ENCODE data around the gene ZNF277. TPM values are rescaled to one million over a fixed set of nuclear protein-coding genes. Genes with fewer than 3 reads are reported as not detected.
"Not testable (repeated sequence)": the region's sequence is repeated elsewhere in the genome, so short reads cannot be mapped to it uniquely, and the experiment has no call there.

ZNF277 gene
- total RNA-seq, 2 donors from 2014 or later, result 22.7 to 30.4 TPM

DNA sequence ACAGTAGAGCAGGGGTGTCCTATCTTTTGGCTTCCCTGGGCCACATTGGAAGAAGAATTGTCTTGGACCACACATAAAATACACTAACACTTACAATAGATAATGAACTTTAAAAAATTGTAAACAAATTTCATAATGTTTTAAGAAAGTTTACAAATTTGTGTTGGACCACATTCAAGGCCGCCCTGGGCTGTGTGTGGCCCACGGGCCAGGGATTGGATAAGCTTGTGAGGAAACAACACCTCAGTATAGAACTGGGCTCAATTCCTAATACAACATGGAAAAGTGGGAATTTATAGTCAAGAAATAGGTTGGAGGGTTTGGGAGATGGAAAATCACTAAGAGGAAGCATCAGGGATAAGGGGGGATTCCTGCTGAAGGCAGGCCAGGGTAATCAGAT lies 17.7 kb downstream of the ZNF277 start:
- H3K27ac Mint-ChIP-seq, result no peak overlapping the region

DNA sequence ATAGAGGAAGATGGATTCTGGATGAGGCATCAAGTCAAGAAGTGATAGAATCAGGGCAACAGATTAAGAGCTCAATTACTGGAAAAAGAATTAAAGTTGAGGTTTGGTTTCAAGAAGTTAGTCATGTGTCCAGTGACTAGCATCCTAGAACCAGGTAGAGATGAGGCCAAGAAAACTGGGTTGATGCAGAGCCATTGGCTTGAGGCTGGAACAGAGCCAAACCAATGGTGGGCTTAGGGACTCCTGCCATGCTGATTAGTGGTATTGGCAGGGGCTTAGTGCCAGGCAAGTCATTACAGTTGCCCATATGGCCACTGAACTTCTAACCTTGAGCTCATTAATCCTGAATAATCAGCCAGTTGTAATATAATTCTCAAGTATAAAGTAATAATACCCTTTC lies 18.5 kb downstream of the ZNF277 start:
- Mint-ChIP-seq H3K27ac (no peak overlapping the region), H3K9me3 (peaks cover 0 to 10% of the 10 kb centered on the region in 2 donors), H3K36me3 (peaks cover 6 to 13% of the 10 kb centered on the region in 2 donors)
- ATAC-seq, result no peak
- DNase-seq (ENCODE audit: low spot score in 2 of 2), result no peak

More for the DNA sequence above, 17.7 kb downstream of the ZNF277 start:
- ATAC-seq (no peak), DNase-seq (ENCODE audit: low spot score in 2 of 2) (no peak)
- Mint-ChIP-seq H3K9me3 (peaks cover 0 to 10% of the 10 kb centered on the region in 2 donors), H3K36me3 (peaks cover 6 to 13% of the 10 kb centered on the region in 2 donors)

DNA sequence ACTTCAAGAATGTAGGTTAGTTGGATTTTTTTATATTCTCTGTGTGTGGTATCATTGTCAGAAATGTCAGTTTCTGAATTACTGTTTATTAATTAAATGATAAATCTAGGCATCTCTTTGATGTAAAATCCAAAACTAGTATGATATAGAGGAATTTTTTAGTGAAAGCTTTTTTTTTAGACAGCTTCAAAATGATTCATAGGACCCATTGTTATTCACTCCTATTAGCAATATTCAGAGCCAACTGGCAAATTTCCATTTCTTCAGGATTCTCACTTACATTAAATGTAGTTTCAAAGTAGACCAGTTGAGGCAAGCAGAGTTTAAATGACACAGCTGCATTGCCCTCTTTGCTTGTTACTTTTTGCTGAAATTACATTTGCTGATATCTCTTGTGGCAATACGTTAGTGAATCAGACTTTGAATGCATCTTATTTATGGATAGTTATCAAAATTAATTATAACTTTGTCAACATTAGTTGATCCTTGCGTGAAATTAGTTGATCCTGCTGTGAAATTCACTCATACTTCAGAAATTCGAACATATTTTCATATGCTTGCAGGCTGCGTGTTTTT lies 20.3 kb downstream of the ZNF277 start:
- H3K36me3 Mint-ChIP-seq, result peaks cover 0 to 8% of the 10 kb centered on the region in 2 donors
- ATAC-seq, result no peak
- H3K27ac Mint-ChIP-seq, result no peak overlapping the region
- no peak for DNase-seq (ENCODE audit: low spot score in 2 of 2)
- H3K9me3 Mint-ChIP-seq, result peaks cover 0 to 10% of the 10 kb centered on the region in 2 donors

DNA sequence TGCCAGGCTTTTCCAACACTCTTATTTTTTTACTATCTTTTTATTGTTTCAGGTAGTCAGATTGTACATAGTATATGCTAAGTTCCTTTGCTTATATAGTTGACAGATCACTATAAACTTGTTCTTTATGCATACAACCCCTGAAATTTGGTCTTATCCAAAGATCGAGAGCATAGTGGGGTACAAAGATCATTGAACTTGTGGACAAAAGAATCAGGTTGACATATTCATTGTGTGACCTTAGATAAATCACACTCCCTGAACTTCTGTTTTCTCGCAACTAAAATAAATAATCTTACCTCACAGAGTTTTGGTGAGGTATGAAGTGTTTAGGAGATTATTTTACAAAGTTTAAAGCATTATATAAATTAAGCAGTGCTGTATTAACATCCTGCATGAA lies 22.1 kb downstream of the ZNF277 start:
- ATAC-seq (no peak), DNase-seq (ENCODE audit: low spot score in 2 of 2) (no peak)
- H3K27ac Mint-ChIP-seq, result no peak overlapping the region
- H3K9me3 Mint-ChIP-seq, result peaks cover 5 to 10% of the 10 kb centered on the region in 2 donors
- peaks cover 7 to 11% of the 10 kb centered on the region in 2 donors for H3K36me3 Mint-ChIP-seq

DNA sequence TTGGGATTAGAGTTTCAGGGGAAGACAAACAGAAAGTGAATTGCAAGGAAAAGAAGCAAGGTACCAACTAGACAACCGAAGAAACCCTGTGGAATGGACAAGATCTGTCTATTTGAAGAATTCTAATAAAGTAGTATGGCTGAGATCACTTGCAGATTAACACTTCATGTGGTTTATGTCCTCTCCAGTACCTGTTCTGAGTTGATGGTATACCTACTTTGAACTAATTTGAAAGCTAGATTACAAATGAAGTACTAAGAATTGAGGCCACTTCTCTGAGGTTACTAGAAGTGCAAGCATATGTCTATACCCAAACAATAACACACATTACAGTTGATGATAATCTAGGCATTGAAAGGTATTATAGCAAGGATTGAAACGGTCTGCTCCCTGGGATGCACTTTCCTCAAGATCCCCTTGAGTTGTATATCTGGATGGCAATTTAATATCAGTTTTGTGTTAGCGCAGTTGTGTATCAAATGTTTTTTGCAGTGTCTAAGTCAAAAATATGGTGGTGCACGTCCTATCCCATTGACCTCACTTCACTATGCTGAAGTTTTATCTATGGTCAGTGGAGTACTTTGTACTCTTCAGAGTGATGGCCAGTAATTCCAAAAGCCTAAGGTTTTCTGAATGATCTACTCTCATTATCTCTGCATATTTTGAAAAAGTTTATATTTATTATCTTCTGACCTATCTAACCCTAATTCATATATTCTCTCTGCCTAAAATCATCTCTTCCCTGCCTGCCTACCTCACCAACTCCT lies 25.9 kb downstream of the ZNF277 start:
- no peak for ATAC-seq
- H3K36me3 Mint-ChIP-seq, result peaks cover 15 to 21% of the 10 kb centered on the region in 2 donors
- H3K27ac Mint-ChIP-seq, result no peak overlapping the region
- H3K9me3 Mint-ChIP-seq, result peaks cover 4 to 5% of the 10 kb centered on the region in 2 donors
- DNase-seq (ENCODE audit: low spot score in 2 of 2), result no peak

DNA sequence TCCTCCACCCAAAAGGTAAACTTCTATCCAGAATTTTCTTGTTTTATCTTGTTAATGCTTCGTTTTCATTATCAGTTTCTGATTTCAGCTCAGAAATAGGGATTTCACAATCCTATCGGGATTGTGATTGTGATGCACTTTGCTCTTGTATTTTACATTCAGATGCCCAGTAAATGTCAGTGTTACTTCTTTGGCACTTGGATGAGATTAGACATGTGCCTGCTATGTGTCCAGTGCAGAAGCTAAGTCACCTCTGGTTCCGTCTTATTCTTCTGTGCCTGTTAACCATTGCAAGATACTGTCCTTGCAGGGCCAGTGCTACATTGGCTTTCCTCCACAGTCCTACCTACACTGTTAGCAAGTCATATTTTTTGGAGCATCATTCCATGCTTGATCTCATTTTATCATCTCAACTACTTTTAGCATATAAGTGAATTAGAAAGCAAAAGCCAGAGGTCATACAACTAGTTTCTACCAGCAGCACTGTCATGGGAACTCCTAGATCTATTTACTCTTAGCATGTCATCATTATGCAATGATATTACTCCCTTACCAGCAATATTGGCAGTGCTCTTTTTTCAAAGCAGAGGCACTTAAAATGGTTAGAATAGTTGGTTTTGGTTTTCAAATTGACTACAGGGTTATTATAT lies 26.7 kb downstream of the ZNF277 start:
- Mint-ChIP-seq H3K27ac (no peak overlapping the region), H3K9me3 (peaks cover under 1 to 5% of the 10 kb centered on the region in 2 donors), H3K36me3 (peaks cover 18 to 28% of the 10 kb centered on the region in 2 donors)
- DNase-seq (ENCODE audit: low spot score in 2 of 2), result no peak
- ATAC-seq, result no peak

DNA sequence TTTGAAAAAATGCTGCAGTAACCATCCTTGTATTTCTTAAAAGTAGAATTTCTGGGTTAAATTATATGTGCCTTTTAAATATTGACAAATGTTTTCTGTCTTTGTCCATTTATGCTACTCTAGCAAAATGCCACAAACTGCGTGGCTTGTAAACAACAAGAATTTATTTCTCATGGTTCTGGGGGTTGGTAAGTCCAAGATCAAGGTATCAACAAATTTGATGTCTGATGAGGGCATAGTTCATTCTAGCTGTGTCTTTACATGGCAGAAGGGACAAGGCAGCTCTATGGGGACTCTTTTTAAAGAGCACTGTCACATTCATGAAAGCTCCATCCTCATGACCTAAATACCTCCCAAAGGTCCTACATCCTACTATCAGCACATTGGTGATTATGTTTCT lies 27.7 kb downstream of the ZNF277 start:
- Mint-ChIP-seq H3K36me3 (peaks cover 18 to 32% of the 10 kb centered on the region in 2 donors), H3K27ac (no peak overlapping the region), H3K9me3 (peaks cover 0 to 6% of the 10 kb centered on the region in 2 donors)
- DNase-seq (ENCODE audit: low spot score in 2 of 2), result no peak
- ATAC-seq, result no peak

DNA sequence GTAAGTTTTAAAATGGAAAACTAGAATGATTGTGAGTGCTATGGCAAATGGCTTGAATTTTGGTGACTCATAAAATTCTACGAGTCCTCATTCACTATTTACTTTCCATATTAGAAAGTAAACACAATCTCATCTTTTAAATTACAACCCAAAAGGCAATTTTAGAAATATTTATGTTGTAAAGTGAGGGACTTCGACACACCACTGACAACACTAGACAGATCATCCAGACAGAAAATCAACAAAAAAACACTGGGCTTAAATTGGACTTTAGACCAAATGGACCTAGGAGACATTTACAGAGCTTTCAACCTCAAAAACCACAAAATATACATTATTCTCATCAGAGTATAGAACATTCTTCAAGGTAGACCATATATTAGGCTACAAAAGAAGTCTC lies 30.1 kb downstream of the ZNF277 start:
- H3K27ac Mint-ChIP-seq, result no peak overlapping the region
- ATAC-seq, result no peak
- H3K36me3 Mint-ChIP-seq, result peaks cover 18 to 47% of the 10 kb centered on the region in 2 donors
- peaks cover 3 to 15% of the 10 kb centered on the region in 2 donors for H3K9me3 Mint-ChIP-seq
- no peak for DNase-seq (ENCODE audit: low spot score in 2 of 2)

DNA sequence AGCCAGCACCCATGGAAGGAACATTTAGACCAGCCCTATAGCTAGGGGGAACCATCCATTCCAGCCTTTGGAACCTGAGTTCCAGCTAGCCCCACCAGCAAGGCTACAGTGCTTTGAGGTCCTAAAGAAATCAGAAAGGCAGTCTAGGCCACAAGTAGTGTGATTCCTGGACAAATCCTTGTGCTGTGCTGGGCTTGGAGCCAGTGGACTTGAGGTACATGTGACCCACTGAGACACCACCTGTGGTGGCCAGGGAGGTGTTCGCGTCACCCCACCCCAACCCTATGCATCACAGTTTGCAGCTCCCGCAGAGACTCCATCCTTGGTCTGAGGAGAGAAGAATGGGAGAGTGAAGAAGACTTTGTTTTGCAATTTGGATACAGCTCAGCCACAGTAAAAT lies 31.8 kb downstream of the ZNF277 start:
- Mint-ChIP-seq H3K9me3 (peaks cover 3 to 11% of the 10 kb centered on the region in 2 donors), H3K36me3 (peaks cover 14 to 42% of the 10 kb centered on the region in 2 donors), H3K27ac (no peak overlapping the region)

DNA sequence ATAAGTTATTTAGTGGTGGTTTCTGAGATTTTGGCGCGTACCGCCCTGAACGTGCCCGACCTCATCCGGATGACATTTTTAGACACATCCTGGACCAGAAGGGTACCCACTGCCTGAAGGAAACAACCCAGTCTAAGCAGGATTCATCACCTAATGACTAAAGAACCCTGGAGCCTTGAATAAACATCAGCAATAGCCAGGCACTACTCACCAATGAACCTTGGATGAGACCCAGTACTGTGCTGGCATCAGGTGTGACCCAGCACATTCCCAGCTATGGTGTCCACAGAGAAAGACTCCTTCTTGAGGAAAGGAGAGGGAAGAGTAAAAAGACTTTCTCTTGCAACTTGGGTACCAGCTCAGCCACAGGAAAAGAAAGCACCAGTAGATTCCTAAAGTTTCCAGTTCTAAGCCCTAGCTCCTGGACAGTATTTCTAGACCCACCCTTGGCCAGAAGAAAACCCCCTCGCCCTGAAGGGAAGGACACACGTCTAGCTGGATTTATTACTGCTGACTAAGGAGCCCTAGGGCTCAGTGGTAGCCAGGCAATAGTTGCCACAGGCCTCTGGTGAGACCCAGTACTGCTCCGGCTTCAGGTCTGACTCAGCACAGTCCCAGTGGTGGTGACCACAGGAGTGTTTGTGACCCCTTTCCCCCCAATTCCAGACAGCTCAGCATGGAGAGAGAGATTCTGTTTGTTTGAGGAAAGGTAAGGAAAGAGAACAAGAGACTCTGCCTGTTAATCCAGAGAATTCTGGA lies 32.5 kb downstream of the ZNF277 start:
- no peak overlapping the region for H3K27ac Mint-ChIP-seq
- ATAC-seq, result no peak
- peaks cover 3 to 10% of the 10 kb centered on the region in 2 donors for H3K9me3 Mint-ChIP-seq
- H3K36me3 Mint-ChIP-seq, result peaks cover 14 to 38% of the 10 kb centered on the region in 2 donors
- no peak for DNase-seq (ENCODE audit: low spot score in 2 of 2)

More for the DNA sequence above, 31.8 kb downstream of the ZNF277 start:
- no peak for DNase-seq (ENCODE audit: low spot score in 2 of 2)
- ATAC-seq, result no peak

DNA sequence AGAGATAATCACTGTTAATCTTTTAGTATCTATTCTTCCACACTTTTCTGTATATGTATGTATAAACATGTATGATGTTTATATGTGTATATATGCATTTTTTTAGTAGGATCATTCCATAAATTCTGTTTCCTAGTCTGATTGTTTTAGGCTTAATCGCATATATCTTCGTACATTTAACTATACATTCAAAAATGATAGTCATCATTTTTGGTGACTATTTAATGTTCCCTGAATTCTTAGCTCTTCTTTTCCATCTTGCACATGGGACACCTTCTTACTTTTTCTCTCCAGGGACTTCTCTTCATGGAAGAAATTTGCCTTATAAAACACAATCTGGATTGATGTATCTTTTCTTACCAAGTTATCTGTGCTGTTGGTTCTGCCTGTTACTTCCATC lies 42.1 kb downstream of the ZNF277 start:
- Mint-ChIP-seq H3K36me3 (no peaks in the 10 kb centered on the region), H3K9me3 (peaks cover 0 to 7% of the 10 kb centered on the region in 2 donors), H3K27ac (no peak overlapping the region)
- no peak for ATAC-seq
- DNase-seq (ENCODE audit: low spot score in 2 of 2), result no peak

DNA sequence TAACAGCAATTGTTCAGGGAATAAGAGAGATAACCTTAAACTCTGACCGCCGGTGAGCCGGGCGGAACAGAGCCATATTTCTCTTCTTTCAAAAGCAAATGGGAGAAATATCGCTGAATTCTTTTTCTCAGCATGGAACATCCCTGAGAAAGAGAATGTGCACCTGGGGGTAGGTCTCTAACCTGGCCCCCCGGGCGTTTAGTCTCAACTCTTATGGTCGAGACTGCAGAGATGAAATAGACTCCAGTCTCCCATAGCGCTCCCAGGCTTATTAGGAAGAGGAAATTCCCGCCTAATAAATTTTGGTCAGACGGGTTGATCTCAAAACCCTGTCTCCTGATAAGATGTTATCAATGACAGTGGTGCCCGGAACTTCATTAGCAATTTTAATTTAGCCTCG lies 43.5 kb downstream of the ZNF277 start:
- not testable (repeated sequence) for DNase-seq (ENCODE audit: low spot score in 2 of 2); H3K9me3 Mint-ChIP-seq; H3K27ac Mint-ChIP-seq; H3K36me3 Mint-ChIP-seq; ATAC-seq

DNA sequence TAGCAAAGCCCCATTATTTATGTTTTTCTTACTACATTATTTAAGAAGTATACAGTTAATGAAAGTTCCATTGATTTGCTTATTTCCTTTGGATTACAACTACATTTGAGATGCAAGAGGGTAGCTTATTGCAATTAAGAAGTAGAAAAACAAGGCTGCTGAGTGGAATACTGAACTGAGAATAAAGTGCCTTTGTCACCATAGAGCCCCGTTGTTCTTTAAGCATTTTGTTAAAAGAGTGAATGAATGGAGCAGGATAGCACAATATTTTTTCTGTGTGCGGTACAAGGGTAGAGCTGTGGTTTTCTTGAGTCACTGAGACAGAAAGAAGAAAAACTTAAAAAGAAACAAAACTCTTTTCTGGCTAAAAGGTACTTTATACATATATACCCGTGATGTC lies 45.6 kb downstream of the ZNF277 start:
- H3K27ac Mint-ChIP-seq, result no peak overlapping the region
- no peak for DNase-seq (ENCODE audit: low spot score in 2 of 2)
- no peaks in the 10 kb centered on the region for H3K36me3 Mint-ChIP-seq
- no peaks in the 10 kb centered on the region for H3K9me3 Mint-ChIP-seq
- ATAC-seq, result no peak

DNA sequence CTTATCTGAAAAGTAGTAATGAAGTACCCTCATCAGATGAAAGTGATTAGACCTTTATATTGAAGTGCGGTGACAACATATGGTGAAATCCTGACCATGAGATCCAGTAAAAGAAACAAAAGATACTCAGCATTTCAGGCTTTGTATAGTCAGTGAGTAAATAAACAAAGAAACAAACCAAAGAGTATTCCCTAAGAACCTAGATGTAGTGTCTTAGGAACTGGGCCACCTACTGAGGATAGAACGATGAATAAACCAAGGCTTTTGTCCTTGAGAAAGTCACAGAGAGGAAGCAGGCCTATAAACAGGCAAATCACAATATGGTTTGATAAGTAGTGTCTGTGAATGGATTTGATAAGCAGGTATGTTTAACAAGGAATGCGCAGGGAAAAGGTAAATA lies 46.2 kb downstream of the ZNF277 start:
- Mint-ChIP-seq H3K9me3 (no peaks in the 10 kb centered on the region), H3K36me3 (no peaks in the 10 kb centered on the region), H3K27ac (no peak overlapping the region)
- no peak for ATAC-seq
- no peak for DNase-seq (ENCODE audit: low spot score in 2 of 2)

DNA sequence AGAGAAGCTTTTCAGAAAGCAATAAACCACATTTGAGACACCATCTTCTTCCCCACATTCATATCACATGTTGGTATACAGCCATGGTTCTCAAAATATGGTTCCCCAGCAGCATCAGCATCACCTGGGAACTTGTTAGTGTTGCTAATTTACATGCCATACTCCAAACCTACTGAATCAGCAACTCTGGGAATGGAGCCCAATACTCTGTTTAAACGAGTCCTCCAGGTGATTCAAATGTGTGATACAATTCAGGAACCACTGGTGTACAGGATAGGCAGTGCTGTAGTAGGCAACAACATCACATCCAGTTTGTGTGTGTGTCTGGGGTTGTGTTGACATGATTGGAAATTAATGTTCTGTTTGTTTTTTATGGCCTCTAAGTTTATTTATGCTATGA lies 47.7 kb downstream of the ZNF277 start:
- no peaks in the 10 kb centered on the region for H3K9me3 Mint-ChIP-seq
- no peak overlapping the region for H3K27ac Mint-ChIP-seq
- no peak for DNase-seq (ENCODE audit: low spot score in 2 of 2)
- ATAC-seq, result no peak
- no peaks in the 10 kb centered on the region for H3K36me3 Mint-ChIP-seq

DNA sequence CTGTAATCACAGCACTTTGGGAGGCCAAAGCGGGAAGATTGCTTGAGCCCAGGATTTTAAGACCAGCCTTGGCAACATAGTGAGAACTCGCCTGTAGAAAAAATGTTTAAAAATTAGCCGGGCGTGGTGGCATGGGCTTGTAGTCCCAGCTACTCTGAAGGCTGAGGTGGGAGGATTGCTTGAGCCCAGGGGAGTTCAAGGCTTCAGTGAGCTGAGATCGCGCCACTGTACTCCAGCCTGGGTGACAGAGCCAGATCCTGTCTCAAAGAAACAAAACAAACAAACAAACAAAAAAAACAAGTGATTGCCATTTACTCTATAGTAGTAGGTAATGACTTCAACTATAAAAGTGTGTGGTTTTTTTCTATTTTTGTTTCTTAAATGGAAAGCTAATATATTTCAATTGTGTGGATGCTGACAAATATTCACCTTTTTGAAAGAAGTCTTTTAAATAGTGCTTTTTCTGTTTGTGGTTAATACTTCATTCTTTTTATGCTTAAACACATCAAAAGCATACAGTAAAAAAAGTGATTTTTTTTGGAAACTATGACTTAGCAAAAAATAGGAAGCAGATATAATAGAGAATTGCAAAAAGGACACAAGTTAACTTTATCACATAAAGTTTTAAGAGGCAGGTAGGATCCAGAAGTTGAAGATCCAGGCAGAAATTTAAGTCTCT lies 48.4 kb downstream of the ZNF277 start:
- DNase-seq (ENCODE audit: low spot score in 2 of 2) (no peak), ATAC-seq (no peak)
- Mint-ChIP-seq H3K27ac (no peak overlapping the region), H3K36me3 (no peaks in the 10 kb centered on the region), H3K9me3 (no peaks in the 10 kb centered on the region)

Measured in activated naive CD4-positive, alpha-beta T cell treated with anti-CD3 and anti-CD28 coated beads, Interleukin-2, amount 50 U/mL, for 72 hours (primary cell).